NCI-H128 (cell line): ENCODE results near the gene GPR151.

Source experiments
- DNase-seq: peaks from one replicate; lab custom pipeline; 2025; ENCODE audit not compliant: unreplicated experiment; lab: John Stamatoyannopoulos, UW

GPR151 gene

DNA sequence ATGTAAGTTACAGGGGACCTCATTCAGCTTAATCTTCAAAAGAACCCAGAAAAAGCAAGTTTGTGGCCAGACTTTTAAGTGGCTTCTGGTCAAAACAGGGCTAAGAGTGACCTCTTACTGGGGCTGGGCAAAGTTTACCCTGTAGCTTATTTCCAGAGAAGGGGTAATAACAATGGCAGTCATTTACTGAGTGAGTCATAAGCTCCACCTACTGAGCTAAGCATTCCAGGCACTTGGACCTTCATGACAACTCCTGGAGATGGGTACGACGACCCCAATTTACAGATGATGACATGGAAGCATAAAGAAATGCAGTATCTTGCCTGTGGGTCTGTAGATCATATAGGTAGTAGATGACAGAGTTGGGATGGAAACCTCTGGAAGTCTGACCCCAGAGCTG lies 4.7 kb upstream of the GPR151 start:
- no peak for DNase-seq

DNA sequence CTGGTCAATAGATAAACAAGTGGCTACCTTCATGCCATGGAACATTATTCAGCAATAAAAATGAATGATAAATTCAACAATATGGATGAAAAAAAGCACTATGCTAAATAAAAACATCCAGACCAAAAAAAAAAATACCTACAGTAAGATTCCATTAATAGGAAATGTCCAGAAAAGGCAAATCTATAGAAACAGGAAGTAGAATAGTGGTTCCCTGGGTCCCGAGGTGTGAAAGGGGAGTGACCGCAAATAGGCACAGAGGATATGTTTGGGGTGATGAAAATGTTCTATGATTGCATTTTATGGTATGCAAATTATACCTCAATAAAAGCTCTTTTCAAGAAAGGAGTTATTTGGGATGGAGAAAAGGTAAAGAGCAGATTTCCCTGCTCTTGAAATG lies 3.6 kb upstream of the GPR151 start:
- no peak for DNase-seq

DNA sequence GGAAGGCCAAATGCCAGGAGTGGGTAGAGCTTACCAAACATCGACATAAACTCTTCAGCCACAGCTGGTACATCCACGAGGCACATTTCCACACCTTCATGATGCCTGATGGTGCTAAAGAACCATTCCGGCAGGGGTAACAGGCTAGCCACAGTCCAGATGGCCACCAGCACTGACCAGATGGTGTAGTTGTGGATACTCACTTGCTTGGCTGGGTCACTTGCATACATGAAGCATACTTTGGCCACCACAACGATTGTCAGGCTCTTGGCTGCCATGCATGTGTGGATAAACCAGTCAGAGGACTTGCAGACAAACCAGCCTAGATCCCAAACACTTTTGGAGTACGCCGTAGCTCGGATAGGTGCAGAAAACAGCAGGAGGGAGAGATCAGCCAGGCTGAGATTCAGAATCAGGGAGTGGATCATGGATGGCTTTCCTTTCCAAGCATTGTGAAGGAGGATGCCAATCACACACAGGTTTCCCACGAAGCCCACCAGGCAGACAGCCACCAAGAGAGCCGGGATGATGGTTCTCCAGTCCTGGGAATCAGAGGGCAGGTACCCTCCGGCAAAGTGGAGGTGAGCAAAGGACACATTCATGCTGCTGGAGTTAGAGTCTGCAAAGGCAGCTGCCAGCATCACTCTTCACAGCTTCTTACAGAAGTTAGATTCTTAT lies 378 bp downstream of the GPR151 start:
- no peak for DNase-seq

DNA sequence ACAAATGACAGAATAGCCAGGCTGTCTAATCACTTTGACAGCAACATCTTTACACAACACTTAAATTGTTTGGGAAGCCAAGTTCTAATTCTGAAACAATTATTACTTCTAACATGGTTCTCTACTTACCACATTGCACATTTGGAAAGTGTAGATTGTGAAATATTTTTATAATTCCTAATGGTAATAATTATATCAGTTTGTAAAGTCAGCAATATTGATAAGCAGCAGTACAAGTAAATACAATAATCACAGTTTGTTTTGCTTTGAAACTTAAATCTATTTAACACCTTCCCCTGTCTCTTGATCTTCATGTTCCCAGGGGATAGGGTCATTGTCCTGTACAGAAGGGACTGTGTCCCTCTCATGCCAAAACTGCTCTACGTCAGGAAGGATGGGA lies 1.4 kb downstream of the GPR151 start:
- DNase-seq, result no peak

DNA sequence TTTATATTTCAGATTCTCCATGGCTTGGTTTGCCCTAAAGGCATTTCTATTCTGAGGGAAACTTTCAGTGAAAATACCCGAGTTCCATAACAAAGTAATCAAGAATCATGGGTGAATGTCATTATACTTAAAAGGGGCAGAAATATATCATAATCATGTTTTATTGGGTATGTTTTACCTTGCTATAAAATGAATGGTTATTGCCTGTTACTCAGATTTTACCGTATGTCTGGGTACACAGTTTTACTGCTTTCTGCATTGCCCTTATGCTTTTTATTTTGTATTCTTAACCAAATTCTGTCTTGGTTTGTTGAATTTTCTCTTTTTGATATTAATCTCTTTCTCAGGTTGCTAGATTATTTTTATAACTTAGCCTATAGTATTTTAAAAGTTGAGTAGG lies 2.5 kb downstream of the GPR151 start:
- no peak for DNase-seq

DNA sequence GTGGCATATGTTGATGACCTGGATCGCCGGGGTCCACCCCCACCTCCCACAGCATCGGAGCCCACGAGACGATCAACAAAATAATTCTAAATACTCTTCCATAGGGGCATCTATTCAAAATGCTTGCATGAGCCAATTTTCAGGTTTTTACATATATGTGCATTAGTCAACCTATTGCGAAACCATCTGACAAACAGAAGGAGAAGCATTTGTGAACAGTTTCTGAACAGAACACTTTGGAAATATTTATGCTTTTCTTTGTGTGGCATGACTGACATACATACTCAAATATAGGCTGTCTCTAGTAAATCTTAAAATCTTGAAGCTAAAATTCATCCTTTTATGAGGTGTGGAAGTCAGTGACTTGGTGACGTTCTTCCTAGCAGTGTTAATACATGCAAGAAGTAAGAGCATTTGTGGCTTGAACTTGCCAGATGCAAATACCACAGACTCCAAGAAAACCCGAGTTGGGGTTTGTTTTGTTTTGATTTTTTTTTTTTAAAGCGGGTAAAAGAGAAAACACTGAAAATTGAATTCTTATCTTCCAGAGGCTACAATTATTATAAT lies 5.3 kb downstream of the GPR151 start:
- no peak for DNase-seq

DNA sequence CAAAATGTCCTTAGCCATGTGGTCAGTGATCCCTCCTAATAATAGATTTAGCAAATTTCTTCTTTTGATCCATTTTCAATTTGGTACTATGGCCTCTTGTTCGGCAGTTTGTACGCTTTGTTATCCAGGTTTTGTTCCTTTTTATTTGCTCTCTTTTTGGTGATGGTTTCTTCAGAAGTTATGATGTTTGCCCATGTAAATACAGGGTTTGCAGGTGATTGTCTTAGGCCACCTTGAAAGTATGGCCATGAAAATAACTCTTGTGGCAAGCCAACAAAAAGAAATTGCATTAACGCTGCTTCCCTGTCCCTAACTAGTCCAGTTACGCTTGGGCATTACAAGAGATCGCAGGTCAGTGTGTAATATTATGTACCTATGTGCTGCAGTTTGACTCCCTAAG lies 8.6 kb downstream of the GPR151 start:
- no peak for DNase-seq

DNA sequence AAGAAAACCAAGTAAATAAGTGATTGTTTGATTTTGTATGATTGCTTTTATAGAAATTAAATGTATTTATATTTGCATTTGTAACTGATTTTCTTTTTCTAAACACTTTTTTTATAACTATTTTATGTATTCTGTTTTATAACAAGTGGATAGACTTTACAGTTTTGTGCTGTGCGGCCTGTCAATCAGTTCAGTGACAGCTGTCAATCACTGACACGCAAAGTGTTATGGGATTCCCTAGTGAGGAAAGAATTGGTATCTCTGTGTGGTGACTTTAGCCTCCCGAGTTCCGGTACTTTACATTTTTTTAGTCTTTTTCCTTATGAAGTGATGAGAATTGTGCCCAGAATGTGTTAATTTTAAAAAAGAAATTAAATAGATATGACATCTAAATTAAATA lies 16.3 kb downstream of the GPR151 start:
- no peak for DNase-seq

DNA sequence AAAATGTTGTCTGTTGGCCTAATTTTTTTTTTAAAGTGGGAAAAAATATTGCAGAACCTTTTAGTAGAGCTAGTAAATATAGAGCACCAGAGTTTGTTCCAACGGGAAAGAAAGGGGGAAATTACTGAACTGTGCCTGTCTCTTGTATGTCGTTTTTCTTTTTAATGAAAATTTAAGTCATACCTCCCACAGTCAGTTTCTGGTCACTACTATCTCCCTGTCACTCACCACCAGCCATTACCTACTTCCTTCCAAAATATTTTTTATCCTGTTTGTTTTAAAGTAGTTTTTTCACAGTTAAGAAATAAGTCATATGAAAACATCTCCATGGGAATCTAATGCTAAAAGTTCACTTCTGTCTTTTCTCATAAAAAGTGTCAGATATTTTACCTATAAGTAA lies 21.3 kb downstream of the GPR151 start:
- no peak for DNase-seq

DNA sequence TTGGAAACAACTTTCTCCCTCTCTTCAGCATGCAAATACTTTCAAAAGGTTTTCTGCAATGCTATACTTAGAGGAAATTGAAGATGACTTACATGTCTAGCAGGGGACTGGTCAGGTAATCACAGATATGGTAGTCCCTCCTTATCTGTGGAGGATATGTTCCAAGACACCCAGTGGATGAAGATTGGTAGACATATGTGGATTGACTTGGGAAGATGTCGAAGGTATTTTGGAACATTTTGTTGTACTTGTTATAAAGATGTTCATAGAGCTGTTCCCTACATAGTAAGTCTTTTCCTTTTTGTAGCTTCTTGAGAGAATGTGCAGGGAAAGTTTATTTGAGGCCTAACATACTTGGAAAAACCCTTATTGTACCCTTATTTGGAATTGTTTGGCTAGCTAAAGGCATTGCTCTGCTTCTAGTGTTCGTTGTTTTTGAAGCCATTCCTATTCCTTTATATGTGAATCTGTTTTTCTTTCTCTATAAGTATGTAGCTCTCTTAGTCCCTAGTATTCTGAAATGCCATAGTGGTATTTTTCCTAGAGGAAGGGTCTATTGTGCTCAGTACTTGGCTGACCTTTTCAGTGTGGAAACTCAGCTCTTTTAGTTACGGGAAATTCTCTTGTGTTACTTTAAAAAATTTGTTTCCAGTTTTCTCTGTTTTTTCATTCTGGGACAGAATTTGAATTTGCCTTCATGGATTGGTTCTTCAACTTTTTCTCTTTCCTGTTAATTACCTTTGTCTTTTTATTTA lies 25.7 kb downstream of the GPR151 start:
- DNase-seq, result no peak

DNA sequence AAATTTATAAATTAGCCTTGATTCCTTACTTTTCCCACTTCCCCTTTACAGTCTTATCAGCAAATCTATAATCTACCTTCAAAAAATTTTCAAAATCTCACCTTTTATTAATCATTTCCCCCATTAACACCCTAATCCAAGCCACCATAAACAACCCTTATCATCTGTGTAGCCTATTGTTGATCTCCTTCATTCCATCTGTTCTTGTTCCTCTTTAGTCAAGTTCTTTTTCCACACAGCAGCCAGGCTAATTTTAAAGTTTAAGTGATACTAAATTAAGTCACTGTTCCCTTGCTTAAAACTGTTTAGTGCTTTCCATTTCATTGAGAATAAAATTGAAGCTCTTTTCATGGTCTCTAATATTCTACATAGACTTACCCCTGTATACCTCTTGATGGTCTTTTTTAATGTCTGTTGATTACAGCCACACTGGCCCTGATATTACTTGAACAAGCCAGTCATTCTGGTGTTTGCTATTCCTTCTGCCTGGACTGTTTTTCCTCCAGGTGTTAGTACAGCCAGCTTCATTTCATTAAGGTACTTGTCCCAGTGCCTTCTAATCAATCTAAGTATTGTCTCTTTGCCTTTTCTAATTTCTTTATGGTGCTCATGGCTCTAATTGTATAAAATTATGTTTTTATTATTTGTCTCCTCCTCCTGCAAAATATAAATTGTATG lies 31.1 kb downstream of the GPR151 start:
- no peak for DNase-seq

DNA sequence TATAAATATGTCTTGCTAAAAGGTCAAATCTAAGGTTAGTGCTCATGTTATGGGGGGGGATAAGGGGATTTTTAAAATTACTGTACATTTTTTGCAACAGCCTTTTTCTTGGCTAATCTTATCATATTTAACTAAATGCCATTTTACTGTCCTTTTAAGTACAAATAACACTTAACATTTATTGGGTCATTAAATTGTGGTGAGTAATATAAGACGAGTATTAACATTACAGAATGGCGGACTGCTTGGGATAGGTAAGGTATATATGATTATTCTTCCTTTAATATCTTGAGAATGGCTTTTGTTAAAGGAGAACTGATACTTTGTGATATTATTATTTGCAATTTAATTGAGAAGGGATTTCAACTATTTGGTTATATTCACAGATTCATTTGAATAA lies 33.2 kb downstream of the GPR151 start:
- no peak for DNase-seq

DNA sequence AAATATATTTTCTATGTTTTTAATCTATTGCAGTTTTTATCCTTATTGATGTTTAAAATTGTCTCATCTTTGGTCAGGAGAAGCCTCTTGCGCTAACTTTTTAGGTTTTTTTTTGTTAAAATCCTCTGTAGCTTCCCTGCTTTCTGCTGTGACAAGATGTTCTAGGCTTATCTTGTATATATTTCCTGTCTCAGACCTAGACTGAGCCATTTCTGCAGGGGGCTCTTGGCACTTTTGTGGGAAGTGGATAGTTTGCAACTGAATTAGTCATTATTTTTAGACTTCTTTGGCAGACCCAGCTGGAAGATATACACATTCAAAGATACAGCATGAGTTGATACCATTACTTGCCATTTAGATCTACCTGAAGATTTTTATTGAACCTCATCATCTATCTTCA lies 40.1 kb downstream of the GPR151 start:
- no peak for DNase-seq

DNA sequence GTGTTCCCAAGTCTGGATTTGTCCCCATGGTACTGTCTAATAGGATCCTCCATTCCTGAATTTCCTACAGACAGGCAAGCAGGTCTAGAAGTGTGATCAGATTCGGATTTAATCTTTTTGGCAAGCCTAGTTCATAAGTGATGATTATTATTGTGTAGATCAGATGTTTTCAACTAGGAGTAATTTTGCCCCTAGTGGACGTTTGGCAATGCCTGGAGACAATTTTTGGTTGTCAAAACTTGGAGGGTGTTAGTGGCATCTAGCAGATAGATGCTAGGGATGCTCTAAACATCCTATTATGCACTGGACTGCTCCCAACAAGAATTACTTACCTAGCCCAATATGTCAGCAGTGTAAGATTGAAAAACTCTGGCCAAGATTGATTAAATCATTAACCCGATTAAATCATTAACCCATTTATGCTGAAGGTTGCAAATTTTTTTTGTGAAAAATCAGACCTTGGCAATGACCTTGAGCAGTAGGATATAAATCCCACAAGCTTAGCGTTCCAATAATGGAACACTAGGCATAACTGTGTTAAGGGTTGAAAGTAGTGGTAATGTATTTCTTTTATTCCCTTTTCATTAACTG lies 40.7 kb downstream of the GPR151 start:
- DNase-seq, result no peak

DNA sequence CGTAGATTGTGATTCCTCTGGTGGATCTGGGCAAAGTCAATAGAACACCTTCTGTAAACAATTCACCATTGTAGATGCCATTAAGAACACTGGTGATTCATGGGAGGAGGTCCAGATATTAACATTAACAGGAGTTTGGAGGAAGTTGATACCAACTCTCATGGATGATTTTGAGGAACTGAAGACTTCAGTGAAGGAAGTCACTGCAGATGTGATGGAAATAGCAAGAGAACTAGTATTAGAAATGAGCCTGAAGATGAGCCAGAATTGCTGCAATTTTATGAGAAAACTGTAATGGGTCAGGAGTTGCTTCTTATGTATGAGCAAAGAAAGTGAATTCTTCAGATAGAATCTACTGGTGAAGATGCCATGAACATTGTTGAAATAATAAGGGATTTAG lies 41.9 kb downstream of the GPR151 start:
- no peak for DNase-seq

DNA sequence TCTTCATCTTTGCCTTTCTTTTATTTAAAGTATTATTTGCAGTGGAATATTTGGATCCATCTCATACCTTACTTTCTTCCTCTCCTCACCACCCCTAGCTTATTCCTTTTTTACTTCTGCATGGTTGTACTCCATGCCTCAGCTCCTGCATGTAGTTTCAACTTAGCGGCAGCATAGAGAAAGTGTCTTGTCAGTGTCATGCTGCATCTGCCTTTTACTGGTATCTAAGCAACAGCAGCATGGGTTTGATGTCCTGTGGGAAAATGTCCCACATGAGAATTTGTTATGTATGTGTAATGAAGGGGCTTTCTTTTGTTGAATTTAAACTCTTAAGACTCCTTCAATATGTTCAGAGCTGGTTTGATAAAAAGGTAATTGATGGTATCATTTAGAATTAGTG lies 48.2 kb downstream of the GPR151 start:
- DNase-seq, result no peak

DNA sequence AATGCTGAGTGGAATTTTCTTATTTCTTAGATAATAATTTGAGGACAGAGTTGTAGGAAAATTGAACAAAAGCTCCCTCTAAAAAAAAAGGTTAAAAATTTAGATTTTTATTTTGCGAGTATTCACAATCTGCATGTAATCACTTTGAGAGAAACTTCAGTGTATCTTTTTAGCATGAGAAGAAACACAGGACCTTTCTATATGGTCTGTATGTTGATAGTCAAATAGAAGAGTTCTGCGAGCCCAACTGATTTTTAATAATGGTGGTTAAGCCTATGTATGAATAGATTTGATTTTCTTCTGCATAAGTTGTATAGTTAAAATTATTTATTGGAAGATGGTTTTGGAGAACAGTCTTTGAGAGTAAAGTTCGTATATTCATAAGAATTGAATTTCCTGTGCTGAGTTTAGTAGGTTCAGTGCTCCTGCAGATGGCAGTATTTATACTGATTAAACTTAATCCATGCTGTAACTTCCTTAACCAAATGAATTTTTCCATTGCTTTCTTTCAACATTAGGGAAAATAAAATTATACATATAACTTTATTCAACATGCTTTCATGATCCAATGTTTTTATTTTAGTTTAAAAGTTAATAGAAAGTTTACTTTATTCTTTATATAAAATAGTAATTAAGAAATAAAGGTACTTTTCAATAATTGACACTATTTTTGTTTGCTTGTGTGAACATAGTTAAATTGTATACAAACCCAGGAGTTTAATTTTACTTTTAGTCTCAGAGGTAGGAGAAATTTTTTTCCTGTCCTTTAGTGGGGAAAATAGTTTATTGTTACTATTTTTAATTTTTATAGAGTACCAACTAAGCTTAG lies 49.3 kb downstream of the GPR151 start:
- DNase-seq, result no peak

DNA sequence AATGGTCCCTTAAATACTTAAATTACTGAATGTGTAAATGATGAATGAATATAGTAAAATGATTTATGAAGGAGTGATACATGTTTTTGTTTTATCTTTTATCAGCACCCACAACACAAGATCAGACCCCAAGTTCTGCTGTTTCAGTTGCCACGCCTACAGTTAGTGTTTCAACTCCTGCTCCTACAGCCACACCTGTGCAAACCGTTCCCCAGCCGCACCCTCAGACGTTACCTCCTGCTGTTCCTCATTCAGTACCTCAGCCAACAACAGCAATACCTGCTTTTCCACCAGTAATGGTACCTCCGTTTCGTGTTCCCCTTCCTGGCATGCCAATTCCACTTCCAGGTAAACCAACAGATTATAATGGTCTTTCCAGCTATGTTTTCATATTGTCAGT lies 52.5 kb downstream of the GPR151 start:
- no peak for DNase-seq
